NCI-H2227 (cell line): ENCODE results near the gene SCNN1A.
"Not testable (repeated sequence)": the region's sequence is repeated elsewhere in the genome, so short reads cannot be mapped to it uniquely, and the experiment has no call there.

Experiments used
- DNase-seq: peaks from one replicate; lab custom pipeline; 2025; ENCODE audit not compliant: unreplicated experiment; lab: John Stamatoyannopoulos, UW

Gene SCNN1A

GRCh38 chr12:6351622-6352021 is 23.7 kb downstream of the SCNN1A start:
- no peak for DNase-seq

GRCh38 chr12:6347367-6348338 is 27.7 kb downstream of the SCNN1A start:
- DNase-seq, result no peak

GRCh38 chr12:6346942-6347341 is 28.4 kb downstream of the SCNN1A start:
- no peak for DNase-seq

GRCh38 chr12:6346235-6346832 is 29.0 kb downstream of the SCNN1A start:
- DNase-seq, result no peak

GRCh38 chr12:6345319-6346091 is 29.9 kb downstream of the SCNN1A start:
- DNase-seq, result no peak

GRCh38 chr12:6344101-6344660 is 31.2 kb downstream of the SCNN1A start:
- not testable (repeated sequence) for DNase-seq

- no peak for DNase-seq
Measured at GRCh38 chr12:6343518-6343917, 31.8 kb downstream of the SCNN1A start.

GRCh38 chr12:6342140-6342889 is 33.0 kb downstream of the SCNN1A start:
- peak; percentile 27 for DNase-seq

- DNase-seq, result no peak
Measured at GRCh38 chr12:6341417-6342139, 33.8 kb downstream of the SCNN1A start, which contains the start of gene TNFRSF1A. TSS of gene TNFRSF1A (minus strand) at chr12:6342076. CDS start at chr12:6341814, 262 bp downstream.

GRCh38 chr12:6340745-6341416 is 34.5 kb downstream of the SCNN1A start:
- no peak for DNase-seq

- no peak for DNase-seq
Measured at GRCh38 chr12:6340032-6340638, 35.2 kb downstream of the SCNN1A start.

GRCh38 chr12:6338955-6339354 is 36.4 kb downstream of the SCNN1A start:
- DNase-seq, result no peak

GRCh38 chr12:6338536-6338935 is 36.8 kb downstream of the SCNN1A start:
- DNase-seq, result not testable (repeated sequence)

- DNase-seq, result no peak
Measured at GRCh38 chr12:6337958-6338433, 37.4 kb downstream of the SCNN1A start.

GRCh38 chr12:6336889-6337853 is 38.2 kb downstream of the SCNN1A start:
- DNase-seq, result no peak

GRCh38 chr12:6336079-6336888 is 39.1 kb downstream of the SCNN1A start:
- peak; percentile 81 for DNase-seq
